Peyer's patch (tissue), 4 donors: ENCODE measurements around the gene STEAP4.
"Not testable (repeated sequence)": the region's sequence is repeated elsewhere in the genome, so short reads cannot be mapped to it uniquely, and the experiment has no call there.

Experiments used
- POLR2A ChIP-seq, 2 donors: fragments of 450-650 bp; IDR thresholded peaks; one replicate each; pipeline ENCODE4 v1.5.1; 2017; ENCODE audit warnings: antibody characterized with exemption in 2 of 2, mild to moderate bottlenecking in 2 of 2, moderate library complexity in 2 of 2
- TF ChIP-seq, protein P1 (sequence below), 6 experiments: fragments of 450-650 bp in 4 of 6; fragments of 200-600 bp in 2 of 6; sonication (generic) in 1 of 6; IDR thresholded peaks; one replicate each; pipeline ENCODE4 v1.5.1; 2017 to 2019; ENCODE audit warnings: antibody characterized with exemption in 6 of 6, mild to moderate bottlenecking in 3 of 6, moderate library complexity in 1 of 6

DNA sequence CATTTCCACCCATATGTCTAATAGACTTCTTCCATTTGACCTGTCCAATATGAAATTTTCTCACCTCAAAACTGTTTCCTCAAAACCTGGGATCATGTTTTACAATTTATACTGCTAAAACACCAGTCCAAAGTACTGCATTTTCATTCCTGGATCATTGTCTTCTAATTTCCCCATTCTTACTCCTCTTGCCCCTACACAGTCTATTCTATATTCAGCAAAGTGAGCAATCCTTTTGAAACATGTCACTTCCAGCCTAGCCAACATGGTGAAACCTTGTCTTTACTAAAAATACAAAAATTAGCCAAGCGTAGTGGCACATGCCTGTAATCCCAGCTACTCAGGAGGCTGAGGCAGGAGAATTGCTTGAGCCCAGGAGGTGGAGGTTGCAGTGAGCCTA lies 48.4 kb downstream of the STEAP4 start:
- TF ChIP-seq POLR2A (IDR thresholded peaks at IDR 0.05): not testable (repeated sequence)
- TF ChIP-seq, protein P1, sequence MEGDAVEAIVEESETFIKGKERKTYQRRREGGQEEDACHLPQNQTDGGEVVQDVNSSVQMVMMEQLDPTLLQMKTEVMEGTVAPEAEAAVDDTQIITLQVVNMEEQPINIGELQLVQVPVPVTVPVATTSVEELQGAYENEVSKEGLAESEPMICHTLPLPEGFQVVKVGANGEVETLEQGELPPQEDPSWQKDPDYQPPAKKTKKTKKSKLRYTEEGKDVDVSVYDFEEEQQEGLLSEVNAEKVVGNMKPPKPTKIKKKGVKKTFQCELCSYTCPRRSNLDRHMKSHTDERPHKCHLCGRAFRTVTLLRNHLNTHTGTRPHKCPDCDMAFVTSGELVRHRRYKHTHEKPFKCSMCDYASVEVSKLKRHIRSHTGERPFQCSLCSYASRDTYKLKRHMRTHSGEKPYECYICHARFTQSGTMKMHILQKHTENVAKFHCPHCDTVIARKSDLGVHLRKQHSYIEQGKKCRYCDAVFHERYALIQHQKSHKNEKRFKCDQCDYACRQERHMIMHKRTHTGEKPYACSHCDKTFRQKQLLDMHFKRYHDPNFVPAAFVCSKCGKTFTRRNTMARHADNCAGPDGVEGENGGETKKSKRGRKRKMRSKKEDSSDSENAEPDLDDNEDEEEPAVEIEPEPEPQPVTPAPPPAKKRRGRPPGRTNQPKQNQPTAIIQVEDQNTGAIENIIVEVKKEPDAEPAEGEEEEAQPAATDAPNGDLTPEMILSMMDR (IDR thresholded peaks at IDR 0.05): not testable (repeated sequence)
